Measurements from ENCODE around the gene ZNRF3.
"Not testable (repeated sequence)": the region's sequence is repeated elsewhere in the genome, so short reads cannot be mapped to it uniquely, and the experiment has no call there.

Gene ZNRF3

GRCh38 chr22:28882878-28883656 is at the start of gene ZNRF3:
Gene ZNRF3 (plus strand): TSS chr22:28883572. CDS start chr22:28883767, 195 bp downstream.
- DNase-seq: peak; percentile 87 to 91

DNA sequence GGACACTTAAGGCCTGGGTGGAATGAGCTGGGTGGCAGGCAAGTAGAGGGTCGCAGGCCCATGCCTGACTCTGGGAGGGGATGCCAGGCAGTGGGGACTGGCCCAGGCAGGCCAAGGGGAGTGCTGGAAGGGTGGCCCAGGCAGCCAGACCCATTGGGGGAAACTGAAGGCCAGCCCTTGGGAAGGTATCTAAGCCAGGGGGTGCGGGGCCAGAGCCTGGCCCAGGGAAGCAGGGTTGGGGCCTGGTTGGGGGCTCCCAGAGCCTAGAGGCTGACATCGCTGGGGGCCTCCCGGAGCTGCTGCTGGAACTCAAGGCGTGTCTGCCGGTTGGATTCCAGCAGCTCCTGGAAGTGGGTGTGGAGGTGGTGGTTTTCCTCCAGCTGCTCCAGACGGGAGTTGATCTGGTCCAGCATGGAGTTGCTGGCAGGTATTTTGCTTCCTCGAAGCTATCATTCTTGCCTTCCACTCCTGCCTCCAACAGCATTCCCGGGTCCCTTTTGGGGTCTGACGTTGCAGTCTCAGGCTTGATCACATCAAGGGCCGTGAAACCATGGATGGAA is 47.7 kb upstream of the ZNRF3 start:
- no peak for DNase-seq

DNA sequence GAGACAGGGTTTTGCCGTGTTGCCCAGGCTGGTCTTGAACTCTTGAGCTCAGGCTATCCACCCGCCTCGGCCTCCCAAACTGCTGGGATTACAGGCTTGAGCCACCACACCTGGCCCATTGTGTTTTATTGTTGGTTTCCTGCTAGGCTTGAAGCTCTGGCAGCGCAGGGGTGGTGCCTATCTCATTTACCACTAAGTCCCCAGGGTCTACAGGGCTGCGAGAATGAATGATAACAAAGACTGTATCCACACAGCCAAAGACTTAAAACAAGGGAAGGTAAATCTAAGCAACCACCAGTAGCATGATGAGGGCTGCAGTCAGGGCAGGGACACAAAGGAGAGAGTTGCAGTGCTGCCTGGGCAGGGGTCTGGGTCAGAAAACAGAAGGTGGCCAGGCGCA is 45.7 kb upstream of the ZNRF3 start:
- DNase-seq: no peak

GRCh38 chr22:28838971-28839370 is 44.4 kb upstream of the ZNRF3 start:
- no peak for DNase-seq

GRCh38 chr22:28841111-28841510 is 42.3 kb upstream of the ZNRF3 start:
- no peak for DNase-seq

GRCh38 chr22:28843633-28844032 is 39.7 kb upstream of the ZNRF3 start:
- no peak for DNase-seq

DNA sequence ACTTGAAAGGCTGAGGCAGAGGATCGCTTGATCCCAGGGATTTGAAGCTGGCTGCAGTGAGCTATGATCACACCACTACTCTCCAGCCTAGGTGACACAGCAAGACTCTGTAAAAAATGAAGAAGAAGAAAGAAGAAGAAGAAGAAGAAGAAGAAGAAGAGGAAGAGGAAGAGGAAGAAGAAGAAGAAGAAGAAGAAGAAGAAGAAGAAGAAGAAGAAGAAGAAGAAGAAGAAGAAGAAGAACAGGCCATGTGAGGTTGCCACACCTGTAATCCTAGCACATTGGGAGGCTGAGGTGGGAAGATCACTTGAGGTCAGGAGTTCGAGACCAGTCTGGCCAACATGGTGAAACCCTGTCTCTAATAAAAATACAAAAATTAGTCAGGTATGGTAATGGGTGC is 39.1 kb upstream of the ZNRF3 start:
- not testable (repeated sequence) for DNase-seq

DNA sequence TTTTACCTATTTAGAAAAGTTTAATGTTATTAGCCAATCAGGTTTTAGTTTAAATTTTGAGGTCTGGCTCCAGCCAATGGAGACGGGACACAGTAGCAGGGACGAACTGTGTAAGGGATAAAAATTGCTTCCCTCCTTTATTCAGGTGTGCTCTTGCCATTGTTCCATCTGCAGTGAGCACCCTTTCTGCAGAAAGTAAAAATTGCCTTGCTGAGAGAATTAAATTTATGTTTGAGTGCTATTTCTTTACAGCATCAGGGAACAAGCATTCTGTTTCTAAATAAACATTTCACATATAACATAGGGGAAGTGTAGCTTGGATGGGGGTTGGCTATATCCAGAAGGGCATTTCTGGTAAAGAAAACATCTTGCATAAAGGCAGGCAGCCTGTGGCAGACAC is 36.4 kb upstream of the ZNRF3 start:
- no peak for DNase-seq

DNA sequence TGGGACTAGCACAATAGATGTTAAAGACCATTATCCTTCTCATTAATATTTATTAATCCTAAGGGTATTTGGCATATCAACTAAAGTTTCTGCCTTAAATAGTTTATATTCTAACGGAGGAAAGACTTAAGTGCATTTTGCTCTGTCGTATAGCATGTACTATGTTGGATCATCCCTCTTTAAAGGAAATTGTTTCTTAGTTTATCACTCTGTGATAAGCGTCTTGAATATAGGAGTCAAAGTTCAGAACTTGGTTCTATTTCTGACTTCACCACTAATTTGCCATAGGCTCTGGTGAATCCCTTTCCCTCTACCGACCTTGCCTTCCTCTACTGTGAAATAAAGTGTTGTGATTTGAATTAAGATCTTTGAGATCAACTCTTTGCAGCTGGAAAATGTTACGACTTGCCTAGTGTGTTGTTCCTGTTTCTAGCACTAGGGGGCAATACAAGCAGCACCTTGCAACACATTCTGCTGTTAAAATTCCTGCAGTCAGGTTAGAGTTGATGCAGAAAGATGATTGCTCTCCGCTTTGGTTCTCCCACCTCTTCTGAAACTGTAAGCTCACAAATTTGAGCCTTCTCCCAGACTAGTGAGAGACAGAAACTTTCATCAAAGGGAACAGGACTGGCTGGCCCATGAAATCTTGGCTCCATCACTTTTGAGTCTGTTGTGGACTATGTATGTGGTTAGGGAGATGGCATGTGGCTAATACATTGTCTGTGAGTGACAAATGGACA is 27.8 kb upstream of the ZNRF3 start:
- peak; percentile 26 to 54 for DNase-seq

DNA sequence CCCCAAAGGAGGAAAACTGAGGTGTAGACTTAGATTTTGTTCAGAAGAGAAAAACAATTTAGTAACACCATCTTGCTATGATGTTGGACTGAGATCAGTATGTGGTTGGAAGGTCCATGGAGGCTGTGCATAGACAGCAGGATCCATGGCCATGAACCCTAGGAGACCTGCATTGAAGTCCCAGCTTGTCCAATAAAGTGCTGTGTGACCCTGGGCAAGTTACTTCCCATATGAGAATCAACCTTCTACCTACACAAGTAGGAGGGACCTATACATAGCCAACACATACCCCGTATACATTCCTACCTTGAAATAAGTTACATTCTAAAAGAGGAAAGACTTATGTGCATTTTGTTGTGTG is 27.3 kb upstream of the ZNRF3 start:
- DNase-seq: no peak

DNA sequence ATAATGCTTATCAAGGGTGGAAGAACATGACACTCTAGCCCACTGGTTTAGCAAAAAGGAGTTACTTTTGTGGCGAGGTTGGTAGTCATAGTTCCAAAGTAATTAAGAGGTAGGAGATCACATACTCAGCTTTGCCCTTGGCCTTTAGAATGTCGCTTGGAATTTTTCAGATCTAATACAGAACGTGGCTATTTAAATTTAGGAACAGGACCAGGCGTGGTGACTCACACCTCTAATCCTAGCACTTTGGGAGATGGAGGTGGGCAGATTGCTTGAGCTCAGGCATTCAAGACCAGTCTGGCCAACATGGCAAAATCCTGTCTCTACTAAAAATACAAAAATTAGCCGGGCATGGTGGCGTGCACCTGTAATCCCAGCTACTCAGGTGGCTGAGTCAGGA is 26.1 kb upstream of the ZNRF3 start:
- no peak for DNase-seq

DNA sequence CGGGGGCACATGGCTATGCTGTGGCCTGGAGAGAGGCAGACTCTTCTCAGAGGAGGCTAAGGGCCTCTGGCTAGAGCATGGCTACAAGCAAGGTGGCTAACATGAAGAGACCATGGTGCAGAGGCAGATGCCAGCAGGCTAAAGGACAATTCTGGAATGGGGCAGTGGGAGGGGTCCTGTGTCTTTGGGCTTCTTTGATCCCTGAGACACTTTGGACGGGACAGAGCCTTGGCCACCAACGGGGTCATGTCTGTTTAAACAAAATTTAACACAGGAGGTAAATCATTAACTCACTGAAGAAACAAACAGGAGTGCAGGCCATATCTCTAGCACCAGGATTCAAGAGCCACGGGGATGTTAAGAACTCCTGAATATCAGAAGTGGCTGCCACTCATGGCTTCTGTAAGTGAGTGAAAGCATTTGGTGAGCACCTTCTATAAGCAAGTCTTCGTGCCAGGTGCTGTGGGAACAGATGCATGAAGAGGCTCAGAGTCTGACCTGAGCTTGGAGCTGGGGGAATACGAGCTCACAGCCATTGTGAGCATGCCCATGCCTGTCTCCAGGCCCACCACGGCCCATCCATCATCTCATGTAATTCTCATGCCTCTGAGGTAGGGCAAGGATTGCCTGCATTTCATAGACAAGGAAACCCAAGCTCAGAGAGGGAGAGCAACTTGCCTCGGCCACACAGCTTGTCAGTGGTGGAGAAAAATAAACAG is 18.3 kb upstream of the ZNRF3 start:
- DNase-seq: no peak

GRCh38 chr22:28867191-28867590 is 16.2 kb upstream of the ZNRF3 start:
- DNase-seq: no peak

DNA sequence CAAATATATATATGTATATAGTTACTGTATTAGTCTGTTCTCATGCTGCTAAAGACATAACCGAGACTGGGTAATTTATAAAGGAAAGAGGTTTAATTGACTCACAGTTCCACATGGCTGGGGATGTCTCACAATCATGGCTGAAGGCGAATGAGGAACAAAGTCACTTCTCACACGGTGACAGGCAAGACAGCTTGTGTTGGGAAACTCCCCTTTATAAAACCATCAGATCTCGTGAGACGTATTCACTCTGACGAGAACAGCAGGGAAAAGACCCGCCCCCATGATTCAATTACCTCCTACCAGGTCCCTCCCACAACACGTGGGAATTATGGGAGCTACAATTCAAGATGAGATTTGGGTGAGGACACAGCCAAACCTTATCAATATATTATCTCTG is 15.0 kb upstream of the ZNRF3 start:
- peak; percentile 12 to 22 for DNase-seq

- no peak for DNase-seq
Observed at GRCh38 chr22:28869736-28870135, 13.6 kb upstream of the ZNRF3 start.

GRCh38 chr22:28873183-28873963 is 10.0 kb upstream of the ZNRF3 start:
- no peak for DNase-seq

DNA sequence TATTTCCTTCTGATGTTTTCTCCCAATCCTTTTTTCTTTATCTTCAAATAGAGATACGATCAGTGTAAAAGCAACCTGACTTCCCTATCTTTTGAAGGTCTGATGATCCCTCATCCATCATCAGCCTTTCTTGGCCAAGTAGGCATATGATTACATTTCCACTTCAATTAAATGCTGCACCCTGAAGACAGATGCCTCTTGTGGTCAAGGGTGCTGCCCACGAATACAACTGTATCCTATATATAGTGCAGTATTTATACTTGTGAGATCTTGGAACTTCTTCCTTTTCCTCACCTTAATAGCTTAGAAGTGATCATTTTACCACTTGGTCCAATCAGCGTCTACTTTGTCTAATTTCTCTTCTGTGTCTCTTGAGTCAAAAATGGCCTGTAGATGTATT is 9.3 kb upstream of the ZNRF3 start:
- DNase-seq: no peak

DNA sequence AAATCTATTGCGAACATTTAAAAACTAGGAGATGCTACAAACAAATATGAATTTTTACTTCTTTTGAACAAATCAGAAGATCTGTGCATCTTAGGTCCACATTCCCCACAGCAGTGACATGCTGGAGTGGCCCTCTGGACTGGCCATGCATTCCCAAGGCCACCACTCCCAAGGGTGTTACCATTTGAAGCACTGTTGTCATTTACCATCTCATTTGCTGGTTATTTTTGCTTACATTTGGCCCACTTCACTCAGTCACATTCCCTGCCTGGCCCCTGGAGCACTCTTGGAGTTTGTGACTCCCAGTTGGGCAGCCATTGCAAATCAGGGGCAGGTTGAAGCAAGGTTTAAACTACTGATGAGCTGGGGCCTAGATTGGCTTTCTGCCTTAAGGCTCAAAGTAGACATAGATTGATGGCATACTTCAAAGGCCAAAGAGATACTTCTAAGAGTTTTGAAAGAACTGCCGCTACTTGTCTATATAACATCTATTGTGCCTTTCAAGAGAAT is 8.5 kb upstream of the ZNRF3 start:
- DNase-seq: no peak

GRCh38 chr22:28882545-28882877 is 861 bp upstream of the ZNRF3 start:
- peak; percentile 22 to 25 for DNase-seq

DNA sequence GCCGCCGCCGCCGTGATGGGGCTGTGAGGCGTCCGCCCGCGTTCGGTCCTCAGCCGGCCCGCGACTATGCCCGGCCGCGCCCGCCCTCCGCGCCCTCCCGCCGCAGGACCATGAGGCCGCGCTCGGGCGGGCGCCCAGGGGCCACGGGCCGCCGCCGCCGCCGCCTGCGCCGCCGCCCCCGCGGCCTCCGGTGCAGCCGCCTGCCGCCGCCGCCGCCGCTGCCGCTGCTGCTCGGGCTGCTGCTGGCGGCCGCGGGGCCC is 215 bp downstream of the ZNRF3 start:
- DNase-seq: no peak

DNA sequence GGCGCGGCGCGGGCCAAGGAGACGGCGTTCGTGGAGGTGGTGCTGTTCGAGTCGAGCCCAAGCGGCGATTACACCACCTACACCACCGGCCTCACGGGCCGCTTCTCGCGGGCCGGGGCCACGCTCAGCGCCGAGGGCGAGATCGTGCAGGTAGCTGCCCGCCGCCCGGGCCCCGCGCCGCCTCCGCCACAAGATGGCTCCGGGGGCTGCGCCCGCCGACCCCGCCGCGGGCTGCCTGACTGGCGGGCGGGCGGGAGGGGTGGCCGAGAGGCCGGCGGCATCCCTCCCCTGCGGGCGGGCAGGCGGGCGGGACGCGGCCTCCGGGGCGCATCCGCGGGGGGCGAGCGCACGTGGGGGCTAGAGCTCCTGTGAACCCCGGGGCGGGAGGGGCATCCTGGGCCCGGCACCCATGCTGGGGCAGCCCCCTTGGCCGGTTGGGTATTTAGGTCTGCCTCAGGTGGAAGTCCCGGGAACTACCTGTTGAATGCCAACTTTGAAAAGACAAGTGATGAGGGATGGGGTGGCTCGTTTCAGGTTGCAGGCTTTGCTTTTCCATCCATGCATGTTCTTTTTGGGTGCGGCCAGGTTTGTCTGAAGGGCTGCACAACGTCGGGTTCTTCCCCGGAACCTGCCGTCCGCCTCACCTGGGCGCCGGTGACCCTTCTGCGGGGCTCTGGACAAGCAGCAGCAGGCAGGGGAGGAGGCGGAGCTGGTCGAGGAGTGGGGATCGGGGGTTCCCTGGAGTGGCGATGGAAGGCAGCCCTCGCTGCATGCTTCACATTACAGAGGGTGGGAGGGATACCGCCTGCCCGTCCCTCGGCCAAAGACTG is 760 bp downstream of the ZNRF3 start:
- peak; percentile 31 to 42 for DNase-seq

GRCh38 chr22:28884747-28885350 is 1.5 kb downstream of the ZNRF3 start:
- DNase-seq: no peak
